ENCODE results near the gene ZC3H14.

The ZC3H14 gene

GRCh38 chr14:88604212-88604611 lies 41.4 kb downstream of the ZC3H14 start:
- no peak for DNase-seq (ENCODE audit: low spot score)

- DNase-seq (ENCODE audit: low spot score): peak; percentile 45
Measured at GRCh38 chr14:88605594-88605993, 42.8 kb downstream of the ZC3H14 start.

DNA sequence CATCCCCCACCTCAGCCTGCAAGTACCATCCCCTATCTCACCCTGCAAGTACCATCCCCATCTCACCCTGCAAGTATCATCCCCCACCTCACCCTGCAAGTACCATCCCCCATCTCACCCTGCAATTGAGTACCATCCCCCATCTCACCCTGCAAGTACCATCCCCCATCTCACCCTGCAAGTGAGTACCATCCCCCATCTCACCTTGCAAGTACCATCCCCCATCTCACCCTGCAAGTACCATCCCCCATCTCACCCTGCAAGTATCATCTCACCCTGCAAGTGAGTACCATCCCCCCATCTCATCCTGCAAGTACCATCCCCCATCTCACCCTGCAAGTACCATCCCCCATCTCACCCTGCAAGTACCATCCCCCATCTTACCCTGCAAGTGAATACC lies 45.0 kb downstream of the ZC3H14 start:
- DNase-seq (ENCODE audit: low spot score): no peak

GRCh38 chr14:88611878-88612277 lies 49.0 kb downstream of the ZC3H14 start:
- peak; percentile 35 for DNase-seq (ENCODE audit: low spot score)

GRCh38 chr14:88612981-88613380 lies 50.1 kb downstream of the ZC3H14 start:
- no peak for DNase-seq (ENCODE audit: low spot score)

- no peak for DNase-seq (ENCODE audit: low spot score)
Measured at GRCh38 chr14:88613552-88614010, 50.7 kb downstream of the ZC3H14 start.

DNA sequence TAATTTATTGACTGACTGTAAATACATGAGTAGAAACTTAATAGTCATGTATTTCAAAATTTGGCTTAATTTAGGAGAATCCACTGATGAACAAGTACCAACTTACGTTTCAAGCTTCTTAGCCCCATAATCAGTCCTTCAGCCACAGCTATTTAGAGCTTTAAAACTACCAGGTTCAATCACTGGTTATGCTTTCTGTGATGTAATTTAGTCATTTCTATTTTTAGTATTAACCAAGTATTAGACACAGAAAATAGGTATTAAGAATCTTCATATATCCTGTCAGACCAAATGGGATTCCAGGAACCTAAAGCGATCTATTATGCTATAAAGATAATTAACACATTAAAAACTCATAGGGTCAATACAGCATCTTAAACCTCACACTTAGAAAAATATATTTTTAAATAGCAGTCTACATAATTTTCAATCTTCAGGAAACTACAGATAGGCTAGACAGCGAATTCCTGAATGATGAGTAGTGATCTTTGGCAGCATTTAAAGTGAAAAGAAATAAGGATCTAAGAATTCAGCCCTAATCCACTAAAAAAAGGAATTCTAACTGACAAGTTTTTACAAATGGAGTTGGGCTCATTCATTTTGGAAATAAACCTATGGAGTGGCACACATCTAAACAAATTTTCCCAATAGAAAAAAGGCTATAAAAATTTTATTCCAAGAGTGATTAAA lies 51.5 kb downstream of the ZC3H14 start:
- DNase-seq (ENCODE audit: low spot score): no peak

DNA sequence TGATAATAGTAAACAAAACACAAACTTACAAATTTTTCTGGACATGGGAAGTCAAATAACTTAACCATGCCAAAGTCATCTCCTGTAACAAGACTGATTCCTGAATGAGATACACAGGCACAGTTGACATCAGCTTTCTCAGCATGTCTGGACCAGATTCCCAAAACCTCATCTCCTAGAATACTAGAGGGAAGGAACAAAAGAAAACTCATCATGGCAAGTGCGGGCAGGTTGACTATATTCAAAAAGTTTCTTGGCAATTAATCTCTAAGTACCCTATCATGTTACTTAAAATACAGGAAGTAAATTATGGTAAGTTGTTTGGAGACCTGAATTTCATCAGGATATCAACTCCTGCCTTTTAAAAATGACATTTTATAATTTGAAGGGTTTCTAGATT lies 53.9 kb downstream of the ZC3H14 start:
- no peak for DNase-seq (ENCODE audit: low spot score)

- DNase-seq (ENCODE audit: low spot score): no peak
Measured at GRCh38 chr14:88617479-88617878, 54.6 kb downstream of the ZC3H14 start.

- DNase-seq (ENCODE audit: low spot score): no peak
Measured at GRCh38 chr14:88618476-88618875, 55.6 kb downstream of the ZC3H14 start.

DNA sequence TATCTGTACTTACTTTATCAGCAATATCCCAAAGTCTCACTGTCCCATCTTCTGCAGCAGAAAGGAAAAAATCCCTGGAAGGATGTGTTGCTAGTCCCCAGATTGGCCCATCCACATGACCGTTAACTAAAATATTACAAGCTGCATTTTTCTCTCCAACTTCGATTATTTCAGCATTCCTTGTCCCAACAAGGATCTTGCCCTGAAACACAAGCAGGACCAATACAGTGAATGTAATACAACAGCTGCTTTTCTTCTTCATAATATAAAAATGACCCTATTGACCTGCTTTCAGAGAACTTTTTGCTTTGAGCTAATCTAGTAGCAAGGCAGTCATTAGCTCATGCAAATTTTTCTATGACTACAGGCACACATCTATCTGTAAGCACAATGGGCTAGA lies 58.3 kb downstream of the ZC3H14 start:
- DNase-seq (ENCODE audit: low spot score): no peak

DNA sequence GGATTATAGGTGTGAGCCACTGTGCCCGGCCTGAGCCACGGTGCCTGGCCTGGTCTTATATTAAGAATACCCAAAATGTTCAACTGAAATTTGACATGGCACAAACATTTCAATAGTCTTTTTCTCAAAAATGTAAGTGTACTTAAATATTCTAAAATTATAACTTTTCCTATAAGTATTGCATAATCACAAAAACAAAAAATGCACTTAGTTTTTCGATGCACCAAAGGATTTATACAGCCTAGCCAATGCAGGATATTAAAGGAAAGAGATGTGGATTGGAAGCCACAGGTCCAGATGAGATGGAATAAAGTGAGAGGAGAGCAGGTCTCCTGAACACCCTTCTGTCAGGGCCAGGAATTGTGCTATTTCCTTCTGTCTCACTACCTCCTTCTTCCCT lies 62.8 kb downstream of the ZC3H14 start:
- no peak for DNase-seq (ENCODE audit: low spot score)

DNA sequence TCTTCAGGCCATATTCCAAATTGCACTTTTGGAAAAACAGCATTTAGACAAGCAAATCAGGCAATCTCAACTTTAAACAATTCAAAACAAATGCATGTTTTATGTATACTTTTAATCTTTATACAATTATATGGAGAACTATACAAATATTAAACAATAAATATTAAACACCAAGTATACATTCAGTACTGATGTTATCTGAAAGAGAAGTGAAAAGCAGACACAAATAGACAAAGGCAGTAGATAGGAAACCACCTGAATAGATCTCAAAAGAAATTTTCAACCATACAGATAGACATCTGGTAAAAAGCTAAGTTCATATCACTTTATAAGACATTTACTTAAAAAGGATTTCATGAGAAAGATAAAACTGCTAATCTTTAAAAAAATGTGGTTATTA lies 65.2 kb downstream of the ZC3H14 start:
- no peak for DNase-seq (ENCODE audit: low spot score)

DNA sequence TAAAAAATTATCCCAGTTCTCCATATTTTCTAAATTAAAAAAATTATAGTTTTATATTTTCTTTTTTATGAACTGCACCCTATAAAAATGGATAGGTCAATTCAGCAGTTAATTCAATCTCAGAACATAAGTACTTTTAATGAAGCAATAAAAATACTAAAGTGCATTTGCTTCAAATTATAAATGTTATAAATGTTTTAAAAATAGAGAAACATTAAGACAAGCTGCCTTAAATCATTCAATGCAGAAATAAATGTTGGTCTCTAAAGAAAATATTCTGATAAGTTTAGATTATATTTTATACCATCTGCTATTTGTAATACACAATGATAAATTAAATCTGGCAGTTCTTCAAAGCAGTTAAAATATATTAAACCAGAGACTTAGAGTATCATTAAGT lies 65.6 kb downstream of the ZC3H14 start:
- no peak for DNase-seq (ENCODE audit: low spot score)

DNA sequence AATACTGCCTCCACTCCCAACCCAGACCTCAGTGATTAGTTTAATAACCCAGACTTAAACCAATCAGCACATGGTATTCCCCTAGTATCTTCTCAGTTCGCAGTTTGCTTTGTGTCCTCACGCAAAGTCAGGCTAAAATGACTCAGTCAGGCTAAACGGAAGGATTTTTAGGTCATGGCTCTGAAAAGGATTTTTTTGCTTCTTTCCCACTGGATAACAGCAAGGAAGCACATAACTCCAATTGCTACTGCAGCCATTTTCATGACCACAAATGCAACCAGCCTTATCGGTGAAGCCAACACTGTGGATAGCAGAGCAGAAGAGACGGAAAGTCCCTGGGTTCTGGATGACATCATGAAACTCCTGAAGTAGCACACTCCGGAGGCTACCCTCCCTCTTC lies 67.7 kb downstream of the ZC3H14 start:
- DNase-seq (ENCODE audit: low spot score): no peak

DNA sequence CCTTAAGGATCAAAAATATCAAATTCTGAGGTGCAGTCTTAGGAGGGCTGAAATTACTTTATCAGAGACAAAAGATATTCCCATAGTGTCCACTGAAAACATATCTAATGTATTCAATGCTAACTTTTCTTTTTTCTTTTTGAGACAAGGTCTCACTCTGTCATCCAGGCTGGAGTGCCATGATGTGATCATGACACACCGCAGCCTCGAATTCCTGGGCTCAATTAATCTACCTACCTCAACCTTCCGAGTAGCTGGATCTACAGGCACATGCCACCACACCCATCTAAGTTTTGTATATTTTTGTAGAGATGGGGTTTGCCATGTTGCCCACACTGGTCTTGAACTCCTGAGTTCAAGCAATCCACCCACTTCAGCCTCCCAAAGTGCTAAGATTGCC lies 68.3 kb downstream of the ZC3H14 start:
- no peak for DNase-seq (ENCODE audit: low spot score)

DNA sequence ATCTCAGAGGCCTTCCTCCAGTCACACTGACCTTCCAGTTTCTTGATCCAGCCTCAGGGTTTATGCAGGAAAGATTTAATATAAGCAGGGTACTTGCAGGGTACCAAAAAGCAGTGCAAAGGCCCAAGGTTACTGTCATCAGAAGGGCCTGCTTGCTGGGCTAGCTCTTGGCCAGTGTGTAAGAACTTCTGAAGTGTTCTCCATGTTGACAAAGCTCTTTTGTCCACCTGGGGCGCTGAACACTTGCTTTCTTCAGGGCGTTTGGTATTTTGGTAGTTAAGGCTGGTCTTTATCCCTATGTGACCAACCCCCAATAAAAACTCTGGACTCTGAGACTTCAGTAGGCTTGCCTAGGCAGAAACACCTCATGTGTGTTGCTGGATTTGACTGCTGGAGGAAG lies 69.7 kb downstream of the ZC3H14 start:
- no peak for DNase-seq (ENCODE audit: low spot score)

- DNase-seq (ENCODE audit: low spot score): no peak
Measured at GRCh38 chr14:88639221-88639620, 76.4 kb downstream of the ZC3H14 start.

DNA sequence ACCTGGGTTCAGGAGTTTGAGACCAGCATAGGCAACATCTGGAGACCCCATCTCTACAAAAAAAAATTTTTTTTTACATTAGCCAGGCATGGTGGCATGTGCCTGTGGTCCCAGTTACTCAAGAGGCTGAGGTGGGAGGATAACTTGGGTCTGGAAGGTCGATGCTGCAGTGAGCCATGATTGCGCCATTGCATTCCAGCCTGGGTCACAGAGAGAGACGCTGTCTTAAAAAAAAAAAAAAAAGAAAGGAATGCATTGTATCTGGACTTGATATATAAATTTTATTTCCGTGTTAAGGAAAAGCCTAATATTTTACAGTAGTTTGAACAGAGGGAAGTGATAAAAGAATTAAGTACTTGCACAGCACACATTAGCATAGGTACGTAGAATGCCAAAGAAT lies 97.2 kb downstream of the ZC3H14 start:
- DNase-seq (ENCODE audit: low spot score): no peak

DNA sequence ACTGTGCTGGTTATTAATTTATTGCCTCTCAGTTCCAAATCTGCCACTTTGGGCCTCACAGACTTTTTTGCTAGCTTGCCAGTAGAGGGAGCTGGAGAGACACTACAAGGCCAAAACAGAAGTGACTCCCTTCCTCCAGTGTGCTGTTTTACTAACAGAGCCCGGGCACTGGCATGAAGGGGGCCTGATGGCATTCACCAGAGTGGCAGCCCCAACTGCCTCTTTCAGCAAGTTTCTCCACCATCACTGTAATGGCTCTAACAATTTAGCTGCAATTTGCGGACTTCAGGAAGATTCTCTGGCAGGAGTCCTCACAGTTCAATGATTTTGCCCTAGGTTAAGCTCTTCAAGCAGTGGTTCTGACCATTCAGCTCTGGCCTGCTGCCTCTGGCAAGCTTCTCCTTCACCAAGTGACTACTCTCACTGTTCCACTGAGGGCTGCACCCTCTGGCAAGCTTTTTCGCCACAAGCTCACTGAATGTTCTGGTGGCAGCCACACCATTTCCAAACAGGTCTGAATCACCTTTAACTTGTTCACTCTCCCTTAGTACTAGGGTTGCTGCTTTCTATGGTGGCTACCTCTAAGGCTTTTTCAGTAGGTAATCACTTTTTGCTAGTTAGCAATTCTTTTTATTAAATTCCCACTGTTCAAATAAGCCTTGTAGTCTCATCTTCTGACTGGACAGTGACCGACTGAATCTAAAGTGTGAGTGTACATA lies 104.9 kb downstream of the ZC3H14 start:
- peak; percentile 92 for DNase-seq (ENCODE audit: low spot score)

- DNase-seq (ENCODE audit: low spot score): peak; percentile 21
Measured at GRCh38 chr14:88668448-88669116, 105.7 kb downstream of the ZC3H14 start.

- no peak for DNase-seq (ENCODE audit: low spot score)
Measured at GRCh38 chr14:88669346-88669745, 106.5 kb downstream of the ZC3H14 start.
